Measurements from ENCODE around the gene AADAT. TPM values are rescaled to one million over a fixed set of nuclear protein-coding genes. Genes with fewer than 3 reads are reported as not detected.

The AADAT gene
- polyA plus RNA-seq, 4 donors, result 1.7 to 20.9 TPM; not detected in 2

- no peaks in the 10 kb centered on the region for H3K27me3 ChIP-seq (ENCODE audit: control insufficient read depth in 3 of 3, insufficient read depth in 3 of 3, low read length in 3 of 3)
- H3K36me3 ChIP-seq (ENCODE audit: control insufficient read depth in 3 of 3, insufficient read depth in 2 of 3, low read depth in 1 of 3, low read length in 3 of 3), result no peaks in the 10 kb centered on the region
- 70 to 94% (median 87%) methylated on average over 4 of the region's 4 CpGs for WGBS, 3 donors
- H3K9me3 ChIP-seq (ENCODE audit: control insufficient read depth in 2 of 2, insufficient read depth in 1 of 2, low read depth in 1 of 2, low read length in 1 of 2), result peaks cover 0 to 3% of the 10 kb centered on the region in 2 donors
- no peak overlapping the region for H3K4me3 ChIP-seq (ENCODE audit: low read depth in 1 of 3, low read length in 3 of 3)
- FAIRE-seq (no peak), DNase-seq (no peak)
- no peak overlapping the region for H3K27ac ChIP-seq (ENCODE audit: low read depth in 1 of 3, low read length in 2 of 3)
- no peaks in the 10 kb centered on the region for H3K4me1 ChIP-seq (ENCODE audit: control insufficient read depth in 3 of 3, insufficient read depth in 2 of 3, low read depth in 1 of 3, low read length in 2 of 3)
These were observed 74.5 kb downstream of the AADAT start for GRCh38 chr4:170015285-170015684.

GRCh38 chr4:170014359-170015011 is 75.3 kb downstream of the AADAT start:
- no peak for DNase-seq
- H3K4me3 ChIP-seq (ENCODE audit: low read depth in 1 of 3, low read length in 3 of 3), result no peak overlapping the region
- 57 to 65% (median 60%) methylated on average over 6 of the region's 6 CpGs for WGBS, 3 donors
- H3K9me3 ChIP-seq (ENCODE audit: control insufficient read depth in 2 of 2, insufficient read depth in 1 of 2, low read depth in 1 of 2, low read length in 1 of 2), result peaks cover 0 to 3% of the 10 kb centered on the region in 2 donors
- H3K4me1 ChIP-seq (ENCODE audit: control insufficient read depth in 3 of 3, insufficient read depth in 2 of 3, low read depth in 1 of 3, low read length in 2 of 3), result no peaks in the 10 kb centered on the region
- FAIRE-seq, result no peak
- H3K36me3 ChIP-seq (ENCODE audit: control insufficient read depth in 3 of 3, insufficient read depth in 2 of 3, low read depth in 1 of 3, low read length in 3 of 3), result no peaks in the 10 kb centered on the region
- no peaks in the 10 kb centered on the region for H3K27me3 ChIP-seq (ENCODE audit: control insufficient read depth in 3 of 3, insufficient read depth in 3 of 3, low read length in 3 of 3)
- H3K27ac ChIP-seq (ENCODE audit: low read depth in 1 of 3, low read length in 2 of 3), result no peak overlapping the region

DNA sequence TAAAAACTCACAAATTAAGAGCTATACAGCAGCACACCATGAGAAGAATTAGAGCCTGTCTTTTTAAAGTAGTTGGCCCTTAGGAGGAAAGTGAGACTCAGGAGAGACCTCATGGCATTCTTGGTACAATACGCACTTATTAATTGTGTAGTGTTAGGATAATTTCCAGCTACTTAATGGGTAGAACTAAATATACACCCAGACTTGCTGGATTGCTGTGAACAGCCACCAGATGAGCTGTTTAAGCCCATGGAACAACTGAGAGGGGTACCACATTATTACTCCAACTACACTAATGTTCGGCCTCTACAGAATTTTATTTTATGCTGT is 77.2 kb downstream of the AADAT start:
- Histone ChIP-seq H3K27ac (ENCODE audit: low read depth in 1 of 3, low read length in 2 of 3) (no peak overlapping the region), H3K4me3 (ENCODE audit: low read depth in 1 of 3, low read length in 3 of 3) (no peak overlapping the region), H3K9me3 (ENCODE audit: control insufficient read depth in 2 of 2, insufficient read depth in 1 of 2, low read depth in 1 of 2, low read length in 1 of 2) (peaks cover 0 to 3% of the 10 kb centered on the region in 2 donors), H3K36me3 (ENCODE audit: control insufficient read depth in 3 of 3, insufficient read depth in 2 of 3, low read depth in 1 of 3, low read length in 3 of 3) (no peaks in the 10 kb centered on the region), H3K27me3 (ENCODE audit: control insufficient read depth in 3 of 3, insufficient read depth in 3 of 3, low read length in 3 of 3) (no peaks in the 10 kb centered on the region), H3K4me1 (ENCODE audit: control insufficient read depth in 3 of 3, insufficient read depth in 2 of 3, low read depth in 1 of 3, low read length in 2 of 3) (no peaks in the 10 kb centered on the region)
- no peak for FAIRE-seq
- DNase-seq, result no peak
- 88 to 96% (median 91%) methylated on average over 2 of the region's 2 CpGs for WGBS, 3 donors

DNA sequence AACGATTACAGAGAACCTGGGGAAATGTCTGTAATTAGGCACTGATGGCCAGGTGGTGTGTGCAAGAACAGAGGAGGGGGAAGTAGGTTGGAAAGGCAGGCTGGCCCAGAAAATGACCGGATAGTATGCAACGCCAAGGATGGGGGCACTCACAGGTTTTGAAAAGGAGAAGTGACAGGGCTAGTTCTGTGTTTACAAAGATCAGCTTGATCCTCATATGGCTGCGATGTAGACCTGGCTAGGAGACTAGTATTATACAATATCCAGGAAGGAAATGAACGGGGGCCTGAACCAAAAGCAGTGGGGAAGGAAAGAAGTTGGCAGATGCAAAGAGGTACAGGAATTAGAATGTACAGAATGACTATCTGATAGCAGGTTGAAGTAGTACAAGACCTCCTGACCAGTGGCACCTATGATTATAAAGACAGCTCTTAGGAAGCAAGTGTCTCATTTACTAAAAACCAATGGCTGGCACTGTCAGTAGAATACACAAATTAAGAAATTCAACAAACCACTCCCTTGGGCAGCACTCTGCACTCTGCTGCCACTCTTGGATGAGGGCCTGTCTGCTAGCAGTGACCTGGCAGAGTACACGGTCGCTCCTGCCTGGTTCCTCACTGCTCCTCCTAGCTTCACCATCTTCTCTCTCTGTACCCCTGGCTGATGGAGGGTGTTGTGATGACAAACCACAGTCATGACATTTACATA is 77.7 kb downstream of the AADAT start:
- no peaks in the 10 kb centered on the region for H3K36me3 ChIP-seq (ENCODE audit: control insufficient read depth in 3 of 3, insufficient read depth in 2 of 3, low read depth in 1 of 3, low read length in 3 of 3)
- H3K9me3 ChIP-seq (ENCODE audit: control insufficient read depth in 2 of 2, insufficient read depth in 1 of 2, low read depth in 1 of 2, low read length in 1 of 2), result peaks cover 0 to 3% of the 10 kb centered on the region in 2 donors
- H3K4me3 ChIP-seq (ENCODE audit: low read depth in 1 of 3, low read length in 3 of 3), result no peak overlapping the region
- no peaks in the 10 kb centered on the region for H3K27me3 ChIP-seq (ENCODE audit: control insufficient read depth in 3 of 3, insufficient read depth in 3 of 3, low read length in 3 of 3)
- H3K4me1 ChIP-seq (ENCODE audit: control insufficient read depth in 3 of 3, insufficient read depth in 2 of 3, low read depth in 1 of 3, low read length in 2 of 3), result no peaks in the 10 kb centered on the region
- DNase-seq (no peak), FAIRE-seq (no peak)
- H3K27ac ChIP-seq (ENCODE audit: low read depth in 1 of 3, low read length in 2 of 3), result no peak overlapping the region
- 69 to 82% (median 73%) methylated on average over 7 of the region's 7 CpGs for WGBS, 3 donors

Other genes with a start within 250 kb of the AADAT start
- gene MFAP3L, start 63.6 kb downstream of the AADAT start, polyA plus RNA-seq, result 1 to 10 TPM in 1 of 4 donors, under 1 TPM in 3; under 0.01 to 2.7 (median 0.61) TPM

All from small intestine (tissue), 7 donors.